B cell (primary cell): Measurements from ENCODE around the gene ZRANB3.

Source experiments
- EZH2 ChIP-seq: IDR thresholded peaks from 2 replicates; pipeline ENCODE4 v1.6.1; 2012; ENCODE audit warnings: borderline replicate concordance, low read depth, mild to moderate bottlenecking, moderate library complexity, low read length; ENCODE audit not compliant: insufficient read depth, poor library complexity, severe bottlenecking
- TF ChIP-seq, protein P1 (sequence below): fragments of 200-600 bp; IDR thresholded peaks from one replicate; pipeline ENCODE4 v1.8.0; 2022; ENCODE audit warnings: antibody characterized with exemption, mild to moderate bottlenecking

DNA sequence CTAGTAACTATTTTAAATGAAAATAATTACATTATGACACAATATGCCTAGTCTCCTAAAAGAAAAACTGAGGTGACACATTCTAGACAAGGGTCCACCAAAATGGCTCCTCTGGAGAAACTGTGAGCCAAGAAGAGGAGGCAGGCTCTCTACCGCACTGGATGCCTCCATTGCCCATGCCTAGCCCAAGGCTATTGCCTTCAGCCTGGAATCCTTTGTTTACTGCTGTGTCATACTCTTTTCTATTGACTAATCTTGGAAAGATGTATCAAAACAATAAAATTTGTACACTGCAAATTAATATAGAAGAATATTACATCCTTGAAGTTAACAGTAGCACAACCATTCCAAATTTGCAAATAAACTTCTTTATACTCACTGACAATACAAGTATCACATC lies 311.8 kb downstream of the ZRANB3 start:
- TF ChIP-seq, protein P1, sequence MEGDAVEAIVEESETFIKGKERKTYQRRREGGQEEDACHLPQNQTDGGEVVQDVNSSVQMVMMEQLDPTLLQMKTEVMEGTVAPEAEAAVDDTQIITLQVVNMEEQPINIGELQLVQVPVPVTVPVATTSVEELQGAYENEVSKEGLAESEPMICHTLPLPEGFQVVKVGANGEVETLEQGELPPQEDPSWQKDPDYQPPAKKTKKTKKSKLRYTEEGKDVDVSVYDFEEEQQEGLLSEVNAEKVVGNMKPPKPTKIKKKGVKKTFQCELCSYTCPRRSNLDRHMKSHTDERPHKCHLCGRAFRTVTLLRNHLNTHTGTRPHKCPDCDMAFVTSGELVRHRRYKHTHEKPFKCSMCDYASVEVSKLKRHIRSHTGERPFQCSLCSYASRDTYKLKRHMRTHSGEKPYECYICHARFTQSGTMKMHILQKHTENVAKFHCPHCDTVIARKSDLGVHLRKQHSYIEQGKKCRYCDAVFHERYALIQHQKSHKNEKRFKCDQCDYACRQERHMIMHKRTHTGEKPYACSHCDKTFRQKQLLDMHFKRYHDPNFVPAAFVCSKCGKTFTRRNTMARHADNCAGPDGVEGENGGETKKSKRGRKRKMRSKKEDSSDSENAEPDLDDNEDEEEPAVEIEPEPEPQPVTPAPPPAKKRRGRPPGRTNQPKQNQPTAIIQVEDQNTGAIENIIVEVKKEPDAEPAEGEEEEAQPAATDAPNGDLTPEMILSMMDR = no peak
- no peak for TF ChIP-seq EZH2
